Mesenteric fat pad (tissue), 1 donor: ENCODE measurements around the gene DHRS9. TPM values are rescaled to one million over a fixed set of nuclear protein-coding genes. Genes with fewer than 3 reads are reported as not detected.
"Not testable (repeated sequence)": the region's sequence is repeated elsewhere in the genome, so short reads cannot be mapped to it uniquely, and the experiment has no call there.

Experiments
- DNase-seq: peaks from one replicate; pipeline ENCODE4 v3.0.0-alpha.2; 2020; ENCODE audit warnings: low spot score
- long read RNA-seq: library from polyadenylated mRNA; unstranded; transcript quantifications from one replicate; pipeline ENCODE4 v2.0.0, GENCODE V29; 2020
- total RNA-seq: library from RNA; stranded (reverse); fragmentation: NEBNext Ultra II Directional; extraction: Animal tissue kit (Norgen Biotek cat#: 25700); gene quantifications from one replicate; pipeline ENCODE4 v1.2.1, GENCODE V29; 2021
- donor health status: DM: yes; HTN: yes; CAD: no.

The DHRS9 gene
- 2.8 TPM for total RNA-seq
- long read RNA-seq, partial matches to known transcripts, result 7 of 12 reads
- long read RNA-seq, other reads (novel, unspliced or antisense), result 2 of 12 reads

DNA sequence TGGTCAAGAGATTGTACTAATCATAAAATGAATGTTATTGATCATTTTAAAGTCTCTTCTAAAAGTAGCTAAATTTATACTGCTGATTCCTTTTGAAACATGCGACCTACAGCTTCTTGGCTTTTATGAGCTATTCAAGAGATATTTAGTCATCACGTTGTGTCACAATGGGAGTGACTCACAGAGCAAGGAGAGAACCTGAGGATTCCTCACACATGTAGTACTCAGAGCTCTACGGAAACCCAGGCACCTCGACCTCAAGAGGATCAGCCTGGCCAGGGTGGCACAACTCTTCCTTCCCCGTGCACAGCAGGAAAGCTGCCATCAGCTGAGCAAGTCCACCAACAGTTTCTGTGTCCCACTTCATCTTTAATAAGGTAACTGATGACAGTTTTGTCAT, at the start of gene DHRS9:
TSS of gene DHRS9 (plus strand) at position 223 of the 400 bp plus-strand sequence. CDS start 12,019 bp downstream, outside the sequence.
- DNase-seq, result no peak

- no peak for DNase-seq
Measured at GRCh38 chr2:169023161-169023560, 46.2 kb upstream of the DHRS9 start.

DNA sequence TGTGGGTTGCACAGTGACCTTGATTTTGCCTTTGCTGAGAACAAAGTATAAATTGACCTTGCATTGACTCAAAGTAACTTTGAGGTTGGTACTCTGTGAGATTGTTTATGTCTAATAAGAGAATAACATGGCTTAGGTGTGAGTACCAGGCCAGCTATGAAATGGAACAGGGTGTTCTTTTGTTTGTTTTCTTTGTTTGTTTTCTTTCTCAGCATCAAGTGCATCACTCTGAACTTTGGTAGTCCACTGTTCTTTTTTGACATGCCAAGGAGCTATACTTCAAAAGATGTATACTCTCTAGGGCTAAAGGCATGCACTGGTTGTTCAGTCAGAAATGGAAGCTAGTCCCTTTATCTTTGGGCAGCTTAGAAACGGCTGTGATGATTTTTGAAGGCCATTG, 43.3 kb upstream of the DHRS9 start:
- DNase-seq, result no peak

- no peak for DNase-seq
Measured at GRCh38 chr2:169027234-169027633, 42.1 kb upstream of the DHRS9 start.

GRCh38 chr2:169029341-169029740, 40.0 kb upstream of the DHRS9 start:
- DNase-seq, result no peak

DNA sequence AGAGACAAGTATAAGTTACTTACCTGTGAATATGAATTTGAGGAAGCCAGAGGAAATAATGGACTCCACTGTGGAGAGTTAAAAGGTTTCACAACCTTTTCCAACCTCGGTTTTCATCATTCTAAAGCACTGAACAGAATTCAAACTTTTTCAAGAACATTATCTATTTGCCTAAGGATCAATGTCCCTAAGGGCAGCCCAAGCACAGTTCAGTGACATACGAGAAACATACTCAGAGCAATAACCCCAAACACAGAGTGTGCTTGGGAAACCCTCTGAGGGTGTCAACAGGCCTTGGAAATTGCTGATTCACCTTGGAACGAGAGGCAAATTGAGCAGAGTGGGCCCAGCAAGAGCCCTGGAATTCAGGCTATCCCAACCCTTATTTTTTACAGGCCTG, 38.2 kb upstream of the DHRS9 start, which contains the start of gene ABCB11:
TSS of gene ABCB11 (minus strand) at position 123 of the 400 bp plus-strand sequence. CDS start 13,199 bp downstream, outside the sequence.
- no peak for DNase-seq

DNA sequence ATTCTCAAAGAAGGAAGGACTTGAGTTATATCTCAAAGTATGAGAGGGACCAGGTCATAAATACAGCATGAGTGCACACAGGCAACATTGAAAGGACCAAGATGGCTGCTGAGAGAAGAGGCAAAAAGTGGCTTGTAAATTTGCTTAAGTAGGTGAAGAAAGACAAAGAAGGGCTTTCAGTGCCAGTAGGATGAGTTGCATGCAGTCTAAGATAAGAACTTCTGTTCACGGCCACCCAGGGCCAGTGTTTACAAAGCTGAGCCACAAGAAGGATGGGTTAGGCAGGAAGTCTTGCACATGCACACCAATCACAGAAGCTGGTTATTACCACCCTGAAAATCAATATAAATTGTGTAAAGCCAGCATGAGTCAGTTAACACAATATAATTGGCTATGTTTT, 35.1 kb upstream of the DHRS9 start:
- no peak for DNase-seq

- DNase-seq, result no peak
Measured at GRCh38 chr2:169034984-169035544, 34.3 kb upstream of the DHRS9 start.

DNA sequence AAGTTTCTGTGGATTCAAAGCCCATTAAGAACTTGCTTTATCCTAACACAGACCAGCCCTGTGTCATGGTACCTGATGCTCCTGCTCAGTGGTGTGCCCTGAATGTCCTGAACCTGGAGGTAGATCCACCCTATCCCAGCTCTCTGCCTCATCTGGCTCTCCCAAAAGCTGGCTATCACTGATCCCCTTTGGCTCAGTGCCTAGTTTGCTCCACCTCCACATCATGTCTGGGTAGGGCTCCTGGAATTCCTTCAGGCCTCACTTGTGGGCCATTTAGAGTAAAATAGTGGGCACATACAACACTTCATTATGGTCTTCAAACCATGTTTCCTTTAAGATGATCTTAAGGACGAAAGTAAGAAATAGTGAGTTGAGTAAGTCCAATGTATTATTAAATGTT, 33.5 kb upstream of the DHRS9 start:
- no peak for DNase-seq

DNA sequence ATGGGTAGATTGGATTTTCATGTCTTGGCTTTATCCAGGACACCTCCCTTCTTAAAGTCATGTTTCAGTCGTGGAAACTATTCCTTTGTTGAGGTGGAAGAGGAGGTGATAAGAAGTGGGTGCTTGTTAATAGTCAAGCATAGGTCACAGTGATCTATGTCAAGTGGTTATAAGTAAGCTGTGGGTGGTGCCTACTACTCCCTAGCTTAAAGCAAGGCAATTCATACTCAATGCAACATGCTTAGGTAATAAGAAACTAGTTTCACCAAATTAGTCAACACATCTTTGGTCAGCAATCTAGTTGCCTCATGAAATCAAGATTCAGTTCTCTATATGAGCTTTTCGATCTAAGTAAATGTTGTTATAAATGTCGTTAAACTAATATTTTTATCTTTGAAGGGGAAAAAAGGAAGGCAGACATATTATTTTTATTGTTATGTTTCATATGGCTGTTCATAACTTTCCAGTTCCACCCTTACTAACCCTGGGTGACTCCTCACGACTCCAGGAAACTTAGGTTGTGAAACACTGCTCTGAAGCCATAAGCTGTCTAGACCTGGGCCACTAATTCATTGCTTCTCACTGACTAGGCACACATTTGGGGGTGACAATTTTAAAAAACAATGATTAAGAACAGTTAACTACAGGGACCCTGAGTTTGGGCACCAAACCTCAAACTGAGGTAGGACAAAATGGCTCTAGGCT, 32.5 kb upstream of the DHRS9 start:
- no peak for DNase-seq

DNA sequence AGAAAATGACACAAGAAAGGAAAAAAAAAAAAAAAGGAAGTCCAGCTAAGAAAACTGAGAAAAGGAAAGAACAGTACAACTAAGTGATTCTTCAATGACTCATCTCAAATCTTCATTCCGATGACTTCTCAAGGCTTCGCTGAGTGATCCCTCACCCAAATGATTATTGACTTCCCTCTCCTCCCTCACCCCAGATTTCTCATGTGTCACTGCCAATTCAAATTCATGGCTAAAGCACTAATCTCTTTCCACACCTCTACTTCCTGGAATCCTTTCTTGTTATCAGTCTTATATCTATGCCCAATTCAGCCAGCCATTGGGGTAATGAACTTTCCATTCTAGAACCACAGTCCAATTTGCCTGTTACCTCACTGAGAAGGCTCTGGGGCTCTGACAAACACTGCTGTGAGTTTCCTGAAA, 31.0 kb upstream of the DHRS9 start:
- DNase-seq, result no peak

DNA sequence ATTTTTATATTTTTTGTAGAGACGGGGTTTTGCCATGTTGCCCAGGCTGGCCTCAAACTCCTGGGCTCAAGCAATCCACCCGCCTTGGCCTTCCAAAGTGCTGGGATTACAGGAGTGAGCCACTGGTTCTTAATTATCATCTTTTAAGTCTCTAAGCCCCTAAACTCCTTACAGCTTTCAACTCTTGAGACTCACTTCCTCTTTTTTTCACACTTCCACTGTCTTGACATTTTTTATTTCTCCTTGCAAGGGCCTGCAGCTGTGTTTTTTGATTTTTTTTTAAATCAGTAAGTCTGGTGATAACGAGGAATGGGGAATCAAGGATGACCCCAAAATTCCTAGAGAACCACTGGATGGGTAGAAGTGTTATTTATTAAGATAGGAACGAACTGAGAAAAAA, 29.7 kb upstream of the DHRS9 start:
- DNase-seq, result no peak

DNA sequence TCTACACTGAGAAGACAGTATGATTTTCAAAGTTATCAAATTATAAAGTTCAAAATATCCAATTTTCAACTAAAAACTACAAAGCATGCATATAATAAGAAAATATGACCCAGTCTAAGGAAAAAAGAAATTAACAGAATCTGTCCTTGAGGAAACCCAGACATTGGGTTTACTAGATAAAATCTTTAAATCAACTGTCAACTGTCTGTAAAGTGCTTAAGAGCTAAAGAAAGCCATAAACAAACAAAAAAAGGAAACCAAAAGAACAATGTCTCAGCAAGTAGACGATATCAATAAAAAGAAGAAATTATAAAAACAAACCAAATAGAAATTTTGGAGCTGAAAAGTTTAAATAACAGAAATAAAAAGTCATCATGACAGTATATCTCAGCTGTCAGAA, 27.8 kb upstream of the DHRS9 start:
- no peak for DNase-seq

DNA sequence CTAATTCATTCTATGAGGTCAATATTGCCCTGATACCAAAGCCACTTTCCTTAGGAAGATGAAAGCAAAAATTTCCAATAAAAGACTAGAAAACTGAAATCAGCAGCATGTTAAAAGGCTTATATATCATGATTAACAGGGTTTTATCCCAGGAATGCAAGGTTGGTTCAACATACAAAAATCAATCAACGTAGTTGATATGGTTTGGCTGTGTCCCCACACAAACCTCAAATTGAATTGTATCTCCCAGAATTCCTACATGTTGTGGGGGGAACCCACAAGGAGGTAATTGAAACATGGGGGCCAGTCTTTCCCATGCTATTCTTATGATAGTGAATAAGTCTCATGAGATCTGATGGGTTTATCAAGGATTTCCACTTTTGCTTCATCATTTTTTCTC, 26.5 kb upstream of the DHRS9 start:
- no peak for DNase-seq

- no peak for DNase-seq
Measured at GRCh38 chr2:169046440-169047151, 22.8 kb upstream of the DHRS9 start.

DNA sequence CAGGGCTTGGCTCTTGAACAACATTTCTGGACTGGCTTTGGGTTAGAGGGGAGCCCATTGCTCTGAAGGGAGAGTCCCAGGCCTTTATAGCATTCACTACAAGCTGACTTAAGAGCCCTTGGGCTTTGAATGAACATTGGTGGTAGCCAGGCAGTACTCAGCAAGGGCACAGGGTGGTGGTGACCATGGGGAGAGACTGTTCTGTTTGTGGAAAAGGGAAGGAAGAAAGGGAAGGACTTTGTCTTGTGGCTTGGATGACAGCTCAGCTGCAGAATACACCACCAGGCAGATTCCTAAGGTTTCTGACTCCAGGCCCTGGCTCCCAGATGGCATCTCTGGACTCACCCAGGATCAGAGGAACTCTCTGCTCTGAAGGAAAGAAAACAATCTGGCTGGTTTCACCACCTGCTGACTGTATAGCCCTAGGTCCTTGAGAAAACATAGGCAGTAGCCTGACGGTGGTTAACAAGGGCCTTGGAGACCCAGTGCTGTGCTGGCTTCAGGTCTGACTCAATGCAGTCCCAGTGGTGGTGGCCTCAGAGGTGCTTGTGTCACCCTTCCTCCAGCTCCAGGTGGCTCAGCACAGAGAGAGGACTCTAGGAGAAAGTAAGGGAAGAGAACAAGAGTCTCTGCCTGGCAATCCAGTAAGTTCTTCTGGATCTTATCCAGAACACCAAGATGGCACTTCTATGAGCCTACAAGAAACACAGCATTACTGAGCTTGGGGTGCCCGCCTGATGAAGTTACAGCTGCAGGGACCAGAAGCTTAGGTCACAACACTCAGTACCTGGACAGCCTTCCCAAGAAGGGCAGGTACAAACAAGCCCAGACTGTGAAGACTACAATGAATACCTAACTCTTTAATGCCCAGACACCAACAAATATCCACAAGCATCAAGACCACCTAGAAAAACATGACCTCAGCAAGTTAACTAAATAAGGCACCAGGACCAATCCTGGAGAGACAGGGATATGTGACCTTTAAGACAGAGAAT, 21.8 kb upstream of the DHRS9 start:
- no peak for DNase-seq

- DNase-seq, result no peak
Measured at GRCh38 chr2:169049142-169049541, 20.2 kb upstream of the DHRS9 start.

- DNase-seq, result no peak
Measured at GRCh38 chr2:169050476-169051240, 18.7 kb upstream of the DHRS9 start.

- DNase-seq, result not testable (repeated sequence)
Measured at GRCh38 chr2:169054575-169054974, 14.8 kb upstream of the DHRS9 start.

DNA sequence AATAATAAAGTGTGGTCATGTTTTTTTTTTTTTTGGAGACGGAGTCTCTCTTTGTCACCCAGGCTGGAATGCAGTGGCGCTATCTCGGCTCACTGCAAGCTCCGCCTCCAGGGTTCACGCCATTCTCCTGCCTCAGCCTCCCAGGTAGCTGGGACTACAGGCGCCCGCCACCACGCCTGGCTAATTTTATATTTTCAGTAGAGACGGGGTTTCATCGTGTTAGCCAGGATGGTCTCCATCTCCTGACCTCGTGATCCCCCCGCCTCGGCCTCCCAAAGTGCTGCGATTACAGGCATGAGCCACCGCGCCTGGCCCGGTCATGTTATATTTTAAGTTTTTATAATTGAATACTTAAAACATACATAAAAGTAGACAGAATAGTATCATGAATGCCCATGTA, 5.2 kb upstream of the DHRS9 start:
- not testable (repeated sequence) for DNase-seq
